Activated T-helper 1 cell treated with Interleukin-2 at 50 U/mL for 16 hours (primary cell): ENCODE measurements around the gene DUSP19.
"Not testable (repeated sequence)": the region's sequence is repeated elsewhere in the genome, so short reads cannot be mapped to it uniquely, and the experiment has no call there.

Experiments used
- DNase-seq: peaks from one replicate; pipeline ENCODE4 v3.0.0-alpha.2; 2020; ENCODE audit warnings: low read depth

DUSP19 gene

DNA sequence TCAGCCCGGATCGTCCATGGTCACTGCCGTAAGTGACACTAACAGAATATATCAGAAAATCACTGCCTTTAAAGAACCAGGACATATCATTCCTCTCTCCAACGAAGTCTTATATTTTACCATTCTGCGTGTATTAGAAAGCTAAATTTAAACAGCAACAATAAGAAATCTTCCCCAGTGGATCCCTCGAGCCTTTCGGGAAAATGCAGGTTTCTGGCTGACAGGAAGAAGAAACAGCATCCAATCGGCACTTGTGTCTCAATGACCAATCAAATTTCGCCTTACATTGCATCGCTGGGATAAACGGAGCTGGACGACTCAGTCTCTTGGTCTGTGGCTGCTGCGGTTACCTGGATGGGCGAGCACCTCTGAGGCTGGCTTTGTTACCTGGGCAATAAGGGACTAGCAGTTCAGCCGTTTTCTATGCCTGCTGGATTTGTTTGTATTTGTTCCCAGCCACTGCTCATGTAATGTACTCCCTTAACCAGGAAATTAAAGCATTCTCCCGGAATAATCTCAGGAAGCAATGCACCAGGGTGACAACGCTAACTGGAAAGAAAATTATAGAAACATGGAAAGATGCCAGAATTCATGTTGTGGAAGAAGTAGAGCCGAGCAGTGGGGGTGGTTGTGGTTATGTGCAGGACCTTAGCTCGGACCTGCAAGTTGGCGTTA is at the start of gene DUSP19:
Gene DUSP19 (plus strand): TSS at position 284 of the 675 bp plus-strand sequence. CDS start 187 bp downstream, at position 471.
- peak; percentile 58 for DNase-seq

DNA sequence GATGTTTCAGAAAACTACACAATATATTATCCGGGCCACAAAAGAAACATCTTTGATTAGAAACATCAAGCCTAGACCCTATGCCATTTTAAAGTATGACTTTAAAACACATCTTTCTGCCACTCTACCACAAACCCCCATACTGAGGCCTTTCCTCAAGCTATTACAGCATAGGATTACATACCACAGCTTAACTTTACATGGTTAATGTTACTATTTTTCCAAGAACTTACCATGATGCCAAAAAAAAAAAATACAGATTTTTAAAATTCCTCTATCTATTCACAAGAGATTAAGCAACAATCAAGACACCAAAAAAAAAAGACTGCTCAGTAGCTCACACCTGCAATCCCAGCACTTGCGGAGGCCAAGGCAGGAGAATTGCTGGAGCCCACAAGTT is 49.3 kb upstream of the DUSP19 start:
- DNase-seq = no peak

DNA sequence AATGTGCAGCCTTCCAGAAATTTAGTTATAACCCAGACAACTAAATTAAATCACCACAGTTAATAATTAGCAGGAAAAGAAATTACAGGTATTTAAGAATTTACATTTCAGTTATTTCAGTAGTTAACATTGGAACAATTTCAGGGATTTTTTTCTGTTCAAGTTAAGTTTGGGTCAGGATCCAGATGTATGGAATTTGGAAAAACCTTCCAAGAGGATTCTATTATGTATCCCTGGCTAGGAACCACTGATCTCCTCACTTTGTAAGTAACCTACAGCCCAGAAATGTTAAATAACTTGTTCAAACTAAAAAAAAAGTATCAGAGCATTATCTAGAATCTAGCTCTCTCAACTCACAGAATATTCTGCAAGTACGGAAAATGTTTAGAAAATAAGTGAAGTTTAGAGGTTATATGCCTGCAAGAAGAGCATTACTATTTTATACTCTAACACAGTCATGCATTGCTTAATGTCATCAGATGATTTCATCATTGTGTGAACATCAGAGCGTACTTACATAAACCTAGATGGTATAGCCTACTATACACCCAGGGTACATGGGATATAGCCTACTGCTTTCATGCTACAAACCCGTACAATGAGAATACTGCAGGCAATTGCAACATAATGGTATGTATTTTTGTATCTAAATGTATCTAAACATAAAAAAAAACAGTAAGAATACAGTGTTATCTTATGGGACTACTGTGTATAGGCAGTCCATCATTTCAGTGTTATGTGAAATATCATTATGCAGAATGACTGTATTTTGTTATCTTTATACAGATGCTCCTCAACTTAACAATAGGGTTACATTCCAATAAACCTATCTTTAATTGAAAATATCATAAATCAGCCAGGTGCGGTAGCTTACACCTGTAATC is 46.4 kb upstream of the DUSP19 start:
- no peak for DNase-seq

DNA sequence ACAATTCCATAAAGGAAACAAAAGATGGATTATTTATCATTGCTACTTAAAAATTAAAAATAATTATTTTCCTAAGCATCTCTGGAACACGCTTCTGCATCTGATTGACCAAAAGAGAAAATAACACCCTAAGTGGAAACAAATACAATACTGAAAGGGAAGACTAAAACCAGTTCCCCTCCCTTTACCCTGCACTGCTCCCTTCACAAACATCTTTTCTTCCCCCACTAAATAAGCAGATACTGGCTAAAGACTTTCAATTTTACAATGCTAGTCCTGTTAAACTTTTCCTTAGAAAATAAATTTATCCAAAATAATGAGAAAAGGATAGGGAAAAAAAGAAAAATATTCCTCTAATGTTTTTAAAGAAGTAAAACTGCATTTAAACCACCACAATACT is 44.6 kb upstream of the DUSP19 start:
- no peak for DNase-seq

- DNase-seq = no peak
Observed at GRCh38 chr2:183034806-183035205, 43.7 kb upstream of the DUSP19 start.

DNA sequence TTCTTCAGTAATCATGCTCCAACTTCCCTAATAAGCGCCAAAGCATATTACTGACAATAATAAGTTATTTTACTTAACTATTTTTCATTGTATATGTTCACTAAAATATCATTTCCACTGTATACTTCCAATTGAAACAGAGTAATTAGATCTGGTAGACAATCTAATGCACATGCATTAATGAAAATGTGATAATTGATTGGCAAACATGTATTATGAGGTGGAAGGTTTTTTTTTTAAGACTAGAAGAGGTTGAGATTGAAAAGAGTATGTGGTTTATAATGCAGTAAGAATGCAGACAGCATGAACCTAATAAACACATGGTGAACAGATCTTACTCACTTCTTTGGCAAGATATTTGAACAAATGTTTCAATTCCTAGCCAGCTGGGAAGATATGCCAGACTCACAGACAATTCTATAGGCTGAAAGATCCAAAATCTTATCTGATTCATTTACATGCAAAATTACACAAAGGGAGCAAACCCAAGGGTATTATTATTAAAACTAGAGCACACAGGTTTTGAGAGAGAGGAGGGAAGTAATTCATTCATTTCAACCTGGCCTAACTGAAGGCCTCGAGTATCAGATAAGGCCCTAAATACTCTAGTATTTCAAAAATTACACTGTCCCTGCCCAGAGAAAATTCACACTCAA is 43.1 kb upstream of the DUSP19 start:
- no peak for DNase-seq

DNA sequence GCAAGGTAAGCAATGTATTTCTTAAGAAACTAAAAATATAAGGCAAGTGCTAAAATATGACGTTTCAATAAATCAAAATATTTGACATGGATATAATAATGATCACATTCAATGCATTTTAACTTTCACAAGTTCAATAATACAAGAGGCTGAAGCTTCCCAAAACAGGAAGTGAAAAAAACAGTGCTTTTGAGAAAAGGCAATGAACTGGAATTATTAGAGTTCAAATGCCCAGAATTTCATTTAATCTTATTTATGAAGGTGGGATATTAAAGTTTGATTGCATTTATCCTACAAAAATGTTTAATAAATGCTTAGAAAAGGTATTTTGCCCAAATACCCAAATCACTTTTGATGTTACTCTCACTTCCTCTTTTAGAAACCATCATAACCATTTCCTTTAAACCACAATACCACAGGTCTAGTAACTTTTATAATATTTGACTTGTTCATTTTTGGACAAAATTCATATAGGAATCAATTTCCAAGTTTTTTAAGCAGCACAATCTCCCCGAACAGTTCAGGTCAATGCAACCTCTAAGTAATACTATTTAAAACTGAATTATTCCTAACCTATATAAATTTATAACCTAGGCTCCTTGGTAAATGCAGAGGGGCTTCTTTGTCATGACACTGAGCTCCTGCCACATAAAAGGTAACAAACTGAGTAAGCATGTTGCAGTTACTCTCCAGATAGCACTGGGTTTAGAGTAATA is 42.4 kb upstream of the DUSP19 start:
- no peak for DNase-seq

GRCh38 chr2:183037074-183037552 is 41.4 kb upstream of the DUSP19 start:
- no peak for DNase-seq

- peak; percentile 20 for DNase-seq
Observed at GRCh38 chr2:183037553-183038340, 40.8 kb upstream of the DUSP19 start.

- DNase-seq = peak; percentile 76
Observed at GRCh38 chr2:183038341-183039300, 39.9 kb upstream of the DUSP19 start, which contains the start of gene NCKAP1. TSS of gene NCKAP1 (minus strand) at chr2:183038457. CDS start at chr2:183038099, 358 bp downstream.

DNA sequence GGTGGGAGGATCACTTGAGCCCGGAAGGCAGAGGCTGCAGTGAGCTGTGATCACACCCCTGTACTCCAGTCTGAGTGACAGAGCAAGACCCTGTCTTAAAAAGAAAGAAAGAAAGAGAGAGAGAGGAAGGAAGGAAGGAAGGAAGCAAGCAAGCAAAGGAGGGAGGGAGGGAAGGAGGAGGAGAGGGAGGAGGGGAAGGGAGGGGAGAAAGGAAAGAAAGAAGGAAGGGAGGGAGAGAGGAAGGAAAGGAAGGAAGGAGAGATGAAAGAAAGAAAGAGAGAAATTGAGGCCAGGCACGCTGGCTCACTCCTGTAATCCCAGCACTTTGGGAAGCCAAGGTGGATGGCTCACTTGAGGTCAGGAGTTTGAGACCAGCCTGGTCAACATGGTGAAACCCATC is 37.9 kb upstream of the DUSP19 start:
- DNase-seq = no peak

DNA sequence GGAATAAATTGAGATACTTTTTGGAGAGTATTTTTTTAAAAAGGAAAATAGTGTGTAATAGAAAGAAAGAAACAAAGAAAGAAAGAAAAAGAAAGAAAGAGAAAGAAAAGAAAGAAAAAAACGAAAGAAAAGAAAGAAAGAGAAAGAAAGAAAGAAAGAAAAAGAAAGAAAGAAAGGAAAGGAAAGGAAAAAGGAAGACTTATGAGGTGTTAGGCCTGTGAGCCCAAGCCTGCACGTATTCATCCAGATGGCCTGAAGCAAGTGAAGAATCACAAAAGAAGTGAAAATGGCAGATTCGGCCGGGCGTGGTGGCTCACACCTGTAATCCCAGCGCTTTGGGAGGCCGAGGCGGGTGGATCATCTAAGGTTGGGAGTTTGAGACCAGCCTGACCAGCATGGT is 35.0 kb upstream of the DUSP19 start:
- not testable (repeated sequence) for DNase-seq

DNA sequence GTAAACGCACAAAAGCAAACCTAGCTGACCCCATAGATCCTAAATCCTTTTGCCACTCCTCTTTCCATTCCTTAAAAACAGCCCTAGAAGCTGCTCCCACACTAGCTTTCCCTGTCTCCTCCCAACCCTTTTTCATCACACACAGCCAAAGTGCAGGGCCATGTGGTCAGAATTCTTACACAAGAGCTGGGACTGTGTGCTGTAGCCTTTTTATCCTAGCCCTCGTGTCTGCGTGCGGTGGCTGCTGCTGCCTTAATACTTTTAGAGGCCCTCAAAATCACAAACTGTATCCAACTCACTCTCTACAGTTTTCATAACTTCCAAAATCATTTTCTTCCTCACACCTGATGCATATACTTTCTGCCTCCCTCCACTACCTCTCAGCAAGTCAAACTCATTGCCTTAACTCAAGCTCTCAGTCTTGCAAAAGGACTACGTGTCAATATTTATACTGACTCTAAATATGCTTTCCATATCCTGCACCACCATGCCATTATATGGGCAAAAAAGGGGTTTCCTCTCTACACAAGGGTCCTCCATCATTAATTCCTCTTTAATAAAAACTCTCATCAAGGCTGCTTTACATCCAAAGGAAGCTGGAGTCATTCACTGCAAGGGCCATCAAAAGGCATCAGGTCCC is 30.9 kb upstream of the DUSP19 start:
- not testable (repeated sequence) for DNase-seq

DNA sequence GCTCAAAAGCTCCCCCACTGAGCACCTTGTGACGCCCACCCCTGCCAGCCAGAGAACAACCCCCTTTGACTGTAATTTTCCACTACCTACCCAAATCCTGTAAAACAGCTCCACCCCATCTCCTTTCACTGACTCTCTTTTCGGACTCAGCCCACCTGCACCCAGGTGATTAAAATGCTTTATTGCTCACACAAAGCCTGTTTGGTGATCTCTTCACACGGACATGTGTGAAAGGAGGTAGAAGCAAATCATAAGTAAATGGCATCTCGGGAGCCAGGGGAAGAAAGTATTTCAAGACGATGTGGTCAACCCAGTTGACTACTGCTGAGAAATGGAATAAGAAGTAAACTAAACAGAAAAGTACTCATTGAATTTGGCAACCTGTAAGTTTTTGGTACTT is 29.1 kb upstream of the DUSP19 start:
- DNase-seq = no peak

GRCh38 chr2:183057333-183057985 is 21.1 kb upstream of the DUSP19 start:
- no peak for DNase-seq

- no peak for DNase-seq
Observed at GRCh38 chr2:183059561-183059960, 19.0 kb upstream of the DUSP19 start.

GRCh38 chr2:183060571-183061231 is 17.8 kb upstream of the DUSP19 start:
- no peak for DNase-seq

DNA sequence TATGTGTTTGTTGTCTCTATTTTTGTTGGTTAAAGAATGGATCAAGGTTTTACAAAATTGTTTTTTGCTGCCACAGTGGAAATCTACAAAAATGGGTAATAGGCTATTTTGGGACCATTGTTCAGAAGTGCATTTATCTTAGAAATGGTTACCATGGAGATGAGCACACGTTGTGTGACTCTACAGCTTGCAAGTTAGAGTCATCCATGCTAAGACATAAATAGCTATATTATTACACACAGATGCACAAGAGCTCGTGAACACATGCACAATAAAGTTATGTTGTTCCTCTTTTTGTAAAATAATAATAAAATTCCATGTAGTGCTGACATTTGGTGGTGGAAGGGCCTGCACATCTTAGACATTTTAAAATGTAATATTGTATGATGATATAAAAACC is 15.5 kb upstream of the DUSP19 start:
- no peak for DNase-seq
